Neuronal stem cell (in vitro differentiated cells): ENCODE data around the gene TIAL1.

Source experiments
- DNase-seq: peaks from one replicate; pipeline ENCODE4 v3.0.0-alpha.2; 2013; ENCODE audit warnings: low spot score
- H2AFZ ChIP-seq: one replicate; pipeline ENCODE4 v1.6.1; 2013; ENCODE audit warnings: mild to moderate bottlenecking, low read length, inconsistent platforms
- H2AK5ac ChIP-seq: 2 replicates; pipeline ENCODE4 v1.6.1; 2013; ENCODE audit warnings: low read depth, mild to moderate bottlenecking, inconsistent platforms, low read length, moderate library complexity, mixed read lengths
- H2BK120ac ChIP-seq: 2 replicates; pipeline ENCODE4 v1.6.1; 2013; ENCODE audit warnings: low read depth, mild to moderate bottlenecking, inconsistent platforms, low read length, moderate library complexity, mixed read lengths
- H2BK12ac ChIP-seq: one replicate; pipeline ENCODE4 v1.6.1; 2013; ENCODE audit warnings: low read length, inconsistent platforms
- H2BK15ac ChIP-seq: 2 replicates; pipeline ENCODE4 v1.6.1; 2013; ENCODE audit warnings: mild to moderate bottlenecking, low read length, inconsistent platforms, mixed read lengths
- H2BK5ac ChIP-seq: one replicate; pipeline ENCODE4 v1.6.1; 2013; ENCODE audit warnings: inconsistent platforms, mild to moderate bottlenecking, low read length, moderate library complexity
- H3K14ac ChIP-seq: one replicate; pipeline ENCODE4 v1.6.1; 2013; ENCODE audit warnings: low read length, inconsistent platforms
- H3K18ac ChIP-seq: 2 replicates; pipeline ENCODE4 v1.6.1; 2013; ENCODE audit warnings: low read length, inconsistent platforms
- H3K23ac ChIP-seq: 2 replicates; pipeline ENCODE4 v1.6.1; 2013; ENCODE audit warnings: low read depth, mild to moderate bottlenecking, mixed read lengths, low read length, inconsistent platforms; ENCODE audit not compliant: poor library complexity
- H3K27ac ChIP-seq: replicated peaks from 3 replicates; pipeline ENCODE4 v1.5.1; 2013; ENCODE audit warnings: low read length, inconsistent platforms
- H3K27me3 ChIP-seq, 3 experiments: 2 replicates each; pipeline ENCODE4 v1.6.1; 2013; ENCODE audit warnings: low read length in 3 of 3, mild to moderate bottlenecking in 2 of 3, inconsistent platforms in 1 of 3, low read depth in 1 of 3, mixed read lengths in 1 of 3, moderate library complexity in 1 of 3; ENCODE audit not compliant: control insufficient read depth in 3 of 3, insufficient read depth in 3 of 3
- H3K36me3 ChIP-seq, 2 donors: replicated peaks in 1 of 2; 2 replicates each; pipeline ENCODE4 v1.6.1; 2013; ENCODE audit warnings: low read length in 2 of 2; ENCODE audit not compliant: control insufficient read depth in 2 of 2, insufficient read depth in 2 of 2
- H3K4ac ChIP-seq: 2 replicates; pipeline ENCODE4 v1.6.1; 2013; ENCODE audit warnings: inconsistent platforms, mild to moderate bottlenecking, low read length, moderate library complexity
- H3K4me1 ChIP-seq, 2 donors: 1 replicate in 1 of 2; 2 replicates in 1 of 2; pipeline ENCODE4 v1.6.1; 2013; ENCODE audit warnings: low read length in 2 of 2, low read depth in 1 of 2; ENCODE audit not compliant: control insufficient read depth in 2 of 2, insufficient read depth in 1 of 2
- H3K4me2 ChIP-seq: one replicate; pipeline ENCODE4 v1.6.1; 2013; ENCODE audit warnings: mild to moderate bottlenecking, low read length, inconsistent platforms; ENCODE audit not compliant: insufficient read depth, poor library complexity, severe bottlenecking
- H3K4me3 ChIP-seq, 2 donors: 2 replicates each; pipeline ENCODE4 v1.5.1; 2013; ENCODE audit warnings: low read length in 2 of 2, mild to moderate bottlenecking in 2 of 2, inconsistent platforms in 1 of 2, moderate library complexity in 1 of 2
- H3K79me1 ChIP-seq: one replicate; pipeline ENCODE4 v1.6.1; 2013; ENCODE audit warnings: low read depth, mild to moderate bottlenecking, inconsistent platforms, low read length, moderate library complexity
- H3K9ac ChIP-seq: one replicate; pipeline ENCODE4 v1.6.1; 2013; ENCODE audit warnings: mild to moderate bottlenecking, low read depth, low read length, inconsistent platforms; ENCODE audit not compliant: poor library complexity
- H3K9me3 ChIP-seq, 2 donors: replicated peaks in 1 of 2; 2 replicates each; pipeline versions ENCODE3 to v1.6.1; 2013; ENCODE audit warnings: low read length in 2 of 2, mild to moderate bottlenecking in 2 of 2, inconsistent platforms in 1 of 2, low read depth in 1 of 2, mixed read lengths in 1 of 2, moderate library complexity in 1 of 2; ENCODE audit not compliant: control insufficient read depth in 2 of 2, insufficient read depth in 1 of 2
- H4K8ac ChIP-seq: one replicate; pipeline ENCODE4 v1.6.1; 2013; ENCODE audit warnings: low read depth, mild to moderate bottlenecking, inconsistent platforms, low read length, moderate library complexity
- H4K91ac ChIP-seq: one replicate; pipeline ENCODE4 v1.6.1; 2013; ENCODE audit warnings: low read length, low read depth, mild to moderate bottlenecking, inconsistent platforms; ENCODE audit not compliant: poor library complexity
- WGBS, 2 donors: extraction: QIAGEN DNeasy Blood & Tissue Kit; methylation state at CpG; one replicate each; pipeline ENCODE4 v1.1.7; 2013; ENCODE audit warnings: missing lambda C conversion rate in 2 of 2, mixed read lengths in 1 of 2; ENCODE audit not compliant: insufficient read length in 2 of 2, insufficient replicate concordance in 1 of 2; ENCODE audit errors: extremely low coverage in 2 of 2; 5-methylcytosine and 5-hydroxymethylcytosine counted together

TIAL1 gene

GRCh38 chr10:119575991-119576390, 20.8 kb downstream of the TIAL1 start:
- H3K36me3 ChIP-seq: peaks cover 16 to 99% of the 10 kb centered on the region in 2 donors
- H2AK5ac ChIP-seq: no peak overlapping the region

GRCh38 chr10:119575506-119575905, 21.3 kb downstream of the TIAL1 start:
- Histone ChIP-seq H3K4me2 (no peak overlapping the region), H4K8ac (no peak overlapping the region), H3K9me3 (no peaks in the 10 kb centered on the region), H3K36me3 (peaks cover 16 to 97% of the 10 kb centered on the region in 2 donors), H3K4me3 (no peak overlapping the region), H3K18ac (no peak overlapping the region), H3K14ac (no peak overlapping the region), H3K23ac (no peak overlapping the region), H3K27ac (no peak overlapping the region), H3K4me1 (no peaks in the 10 kb centered on the region), H2AFZ (no peak overlapping the region), H3K4ac (no peak overlapping the region), H2AK5ac (no peak overlapping the region), H2BK15ac (no peak overlapping the region), H4K91ac (no peak overlapping the region), H3K9ac (no peak overlapping the region), H2BK5ac (no peak overlapping the region), H2BK12ac (no peak overlapping the region), H2BK120ac (no peak overlapping the region), H3K79me1 (no peaks in the 10 kb centered on the region), H3K27me3 (no peaks in the 10 kb centered on the region)
- WGBS, 2 donors: no CpG with 5 or more reads among the region's 5 CpGs
- DNase-seq: no peak

More at GRCh38 chr10:119575991-119576390, 20.8 kb downstream of the TIAL1 start:
- H4K91ac ChIP-seq: no peak overlapping the region
- H2BK12ac ChIP-seq: no peak overlapping the region
- no peak overlapping the region for H3K9ac ChIP-seq
- H3K4ac ChIP-seq: no peak overlapping the region
- H3K27me3 ChIP-seq: no peaks in the 10 kb centered on the region
- no peaks in the 10 kb centered on the region for H3K9me3 ChIP-seq
- H3K18ac ChIP-seq: no peak overlapping the region
- H3K27ac ChIP-seq: no peak overlapping the region
- H3K4me2 ChIP-seq: no peak overlapping the region
- no peak overlapping the region for H3K23ac ChIP-seq
- no peaks in the 10 kb centered on the region for H3K4me1 ChIP-seq
- no peak overlapping the region for H2BK5ac ChIP-seq
- DNase-seq: no peak
- H3K4me3 ChIP-seq: no peak overlapping the region
- H3K79me1 ChIP-seq: no peaks in the 10 kb centered on the region
- no peak overlapping the region for H4K8ac ChIP-seq
- H2AFZ ChIP-seq: no peak overlapping the region
- no peak overlapping the region for H3K14ac ChIP-seq
- no peak overlapping the region for H2BK120ac ChIP-seq
- no peak overlapping the region for H2BK15ac ChIP-seq

- no peak overlapping the region for H4K8ac ChIP-seq
- H3K9me3 ChIP-seq: peaks cover 0 to 5% of the 10 kb centered on the region in 2 donors
- no CpG with 5 or more reads among the region's 8 CpGs for WGBS, 2 donors
- H3K4me1 ChIP-seq: no peaks in the 10 kb centered on the region
- H3K4me3 ChIP-seq: no peak overlapping the region
- H3K27me3 ChIP-seq: no peaks in the 10 kb centered on the region
- H4K91ac ChIP-seq: no peak overlapping the region
- H2BK15ac ChIP-seq: no peak overlapping the region
- no peak overlapping the region for H2AK5ac ChIP-seq
- H3K4me2 ChIP-seq: no peak overlapping the region
- no peak overlapping the region for H3K27ac ChIP-seq
- no peak overlapping the region for H3K9ac ChIP-seq
- H3K14ac ChIP-seq: no peak overlapping the region
- H2BK12ac ChIP-seq: no peak overlapping the region
- H2BK120ac ChIP-seq: no peak overlapping the region
- no peak for DNase-seq
- H3K79me1 ChIP-seq: no peaks in the 10 kb centered on the region
- no peak overlapping the region for H2BK5ac ChIP-seq
- H3K18ac ChIP-seq: no peak overlapping the region
- peaks cover 0 to 23% of the 10 kb centered on the region in 2 donors for H3K36me3 ChIP-seq
- no peak overlapping the region for H2AFZ ChIP-seq
- no peak overlapping the region for H3K23ac ChIP-seq
- H3K4ac ChIP-seq: no peak overlapping the region
Observed at GRCh38 chr10:119567978-119568377, 28.8 kb downstream of the TIAL1 start.

- WGBS, 2 donors: no CpG with 5 or more reads among the region's 4 CpGs
Observed at GRCh38 chr10:119562097-119562496, 34.7 kb downstream of the TIAL1 start.

More at GRCh38 chr10:119562097-119562496, 34.7 kb downstream of the TIAL1 start:
- H4K8ac ChIP-seq: no peak overlapping the region
- no peaks in the 10 kb centered on the region for H3K79me1 ChIP-seq
- H3K27me3 ChIP-seq: no peaks in the 10 kb centered on the region
- H3K14ac ChIP-seq: no peak overlapping the region
- no peak overlapping the region for H3K9ac ChIP-seq
- H3K4me2 ChIP-seq: no peak overlapping the region
- no peak overlapping the region for H3K4ac ChIP-seq
- H3K4me1 ChIP-seq: no peaks in the 10 kb centered on the region
- H3K9me3 ChIP-seq: no peaks in the 10 kb centered on the region
- H2BK12ac ChIP-seq: no peak overlapping the region
- no peak overlapping the region for H4K91ac ChIP-seq
- no peak overlapping the region for H3K18ac ChIP-seq
- H2AK5ac ChIP-seq: no peak overlapping the region
- no peak overlapping the region for H2BK5ac ChIP-seq
- no peak for DNase-seq
- no peak overlapping the region for H3K23ac ChIP-seq
- no peak overlapping the region for H3K27ac ChIP-seq
- no peak overlapping the region for H2BK15ac ChIP-seq
- H3K4me3 ChIP-seq: no peak overlapping the region
- no peak overlapping the region for H2BK120ac ChIP-seq
- no peaks in the 10 kb centered on the region for H3K36me3 ChIP-seq
- H2AFZ ChIP-seq: no peak overlapping the region
